Endodermal cell (in vitro differentiated cells): Measurements from ENCODE around the gene SERTAD4. TPM values are rescaled to one million over a fixed set of nuclear protein-coding genes. Genes with fewer than 3 reads are reported as not detected.

ENCODE experiments used
- DNase-seq: peaks from one replicate; pipeline ENCODE4 v3.0.0-alpha.2; 2017
- H3K27ac ChIP-seq: 2 replicates; pipeline ENCODE4 v1.5.1; 2013; ENCODE audit warnings: mild to moderate bottlenecking, low read depth, low read length, moderate library complexity
- H3K27me3 ChIP-seq: 2 replicates; pipeline ENCODE4 v1.6.1; 2013; ENCODE audit warnings: mild to moderate bottlenecking, low read length, moderate library complexity; ENCODE audit not compliant: insufficient read depth, control insufficient read depth, poor library complexity, severe bottlenecking
- H3K36me3 ChIP-seq: 2 replicates; pipeline ENCODE4 v1.7.0; 2013; ENCODE audit warnings: mild to moderate bottlenecking, low read length, moderate library complexity; ENCODE audit not compliant: control insufficient read depth, insufficient read depth
- H3K4me1 ChIP-seq: one replicate; pipeline ENCODE4 v1.7.0; 2013; ENCODE audit warnings: low read length; ENCODE audit not compliant: control insufficient read depth, insufficient read depth
- H3K4me3 ChIP-seq: 2 replicates; pipeline ENCODE4 v1.5.1; 2013; ENCODE audit warnings: mild to moderate bottlenecking, low read length, moderate library complexity
- H3K9ac ChIP-seq: 2 replicates; pipeline ENCODE4 v1.6.1; 2013; ENCODE audit warnings: mild to moderate bottlenecking, low read length, moderate library complexity; ENCODE audit not compliant: poor library complexity, severe bottlenecking; ENCODE audit errors: extremely low read depth
- H3K9me3 ChIP-seq: 2 replicates; pipeline ENCODE4 v1.6.1; 2013; ENCODE audit warnings: mild to moderate bottlenecking, low read length, moderate library complexity; ENCODE audit not compliant: control insufficient read depth
- H3K27ac Mint-ChIP-seq: 2 replicates; pipeline ENCODE4 v1.8.0; 2020; ENCODE audit warnings: mixed read lengths
- H3K27me3 Mint-ChIP-seq: 2 replicates; pipeline ENCODE4 v1.8.0; 2021; ENCODE audit warnings: mild to moderate bottlenecking, mixed read lengths; ENCODE audit not compliant: insufficient read depth
- H3K36me3 Mint-ChIP-seq: 2 replicates; pipeline ENCODE4 v1.8.0; 2020; ENCODE audit warnings: low read depth, mixed read lengths
- H3K4me1 Mint-ChIP-seq: 2 replicates; pipeline ENCODE4 v1.8.0; 2020; ENCODE audit warnings: mixed read lengths
- H3K4me3 Mint-ChIP-seq: 2 replicates; pipeline ENCODE4 v1.8.0; 2020; ENCODE audit warnings: mild to moderate bottlenecking, moderate library complexity, mixed read lengths
- H3K9me3 Mint-ChIP-seq: 2 replicates; pipeline ENCODE4 v1.8.0; 2020; ENCODE audit warnings: mild to moderate bottlenecking, mixed read lengths
- CTCF ChIP-seq: fragments of 200-600 bp; sonication (generic); conservative IDR thresholded peaks from 2 replicates; pipeline ENCODE4 v1.5.0; 2021; ENCODE audit warnings: antibody characterized with exemption, mild to moderate bottlenecking
- WGBS, 2 experiments: methylation state at CpG; one replicate each; pipeline versions ENCODE4 v1.1.5 to v1.1.7; 2013; ENCODE audit warnings: missing lambda C conversion rate in 2 of 2, mixed read lengths in 1 of 2; ENCODE audit not compliant: insufficient coverage in 1 of 2, insufficient read length in 1 of 2; 5-methylcytosine and 5-hydroxymethylcytosine counted together
- total RNA-seq, 2 donors: library from RNA; stranded (reverse); fragmentation: NEBNext Ultra II Directional in 1 of 2; extraction: Animal tissue kit (Norgen Biotek cat#: 25700) in 1 of 2; gene quantifications; 2 replicates in 1 of 2; 3 replicates in 1 of 2; pipeline ENCODE4 v1.2.1, GENCODE V29; 2021

Gene SERTAD4
- total RNA-seq, 2 donors from 2014 or later = 0.58 to 1.1 TPM

- DNase-seq = no peak
- Mint-ChIP-seq H3K27me3 (peaks cover 39% of the 10 kb centered on the region), H3K27ac (no peak overlapping the region), H3K9me3 (no peaks in the 10 kb centered on the region), H3K4me3 (no peak overlapping the region), H3K4me1 (peaks cover 4% of the 10 kb centered on the region), H3K36me3 (no peaks in the 10 kb centered on the region)
- 83 to 87% methylated on average over 5 of the region's 5 CpGs for WGBS, 2 experiments
- no peak for TF ChIP-seq CTCF
- no peak overlapping the region for H3K4me3 ChIP-seq
- H3K9ac ChIP-seq = no peak overlapping the region
- no peaks in the 10 kb centered on the region for H3K9me3 ChIP-seq
- H3K36me3 ChIP-seq = no peaks in the 10 kb centered on the region
- H3K27me3 ChIP-seq = peaks cover 35% of the 10 kb centered on the region
- peak overlapping the region; percentile 64 for H3K27ac ChIP-seq
- H3K4me1 ChIP-seq = no peaks in the 10 kb centered on the region
These were observed 4.9 kb downstream of the SERTAD4 start for GRCh38 chr1:210237479-210237878.

- Histone ChIP-seq H3K27ac (peak overlapping the region; percentile 64), H3K4me3 (no peak overlapping the region), H3K4me1 (no peaks in the 10 kb centered on the region), H3K27me3 (peaks cover 34% of the 10 kb centered on the region), H3K9ac (no peak overlapping the region), H3K9me3 (no peaks in the 10 kb centered on the region), H3K36me3 (no peaks in the 10 kb centered on the region)
- peaks cover 37% of the 10 kb centered on the region for H3K27me3 Mint-ChIP-seq
- no peaks in the 10 kb centered on the region for H3K9me3 Mint-ChIP-seq
- H3K36me3 Mint-ChIP-seq = no peaks in the 10 kb centered on the region
- TF ChIP-seq CTCF = no peak
- DNase-seq = no peak
- WGBS, 2 experiments = 81 to 89% methylated on average over 2 to 8 of the region's 8 CpGs
- H3K4me3 Mint-ChIP-seq = no peak overlapping the region
- H3K27ac Mint-ChIP-seq = no peak overlapping the region
- H3K4me1 Mint-ChIP-seq = peaks cover 4% of the 10 kb centered on the region
These were observed 5.4 kb downstream of the SERTAD4 start for GRCh38 chr1:210237981-210238380.

GRCh38 chr1:210239349-210240111, 6.9 kb downstream of the SERTAD4 start:
- H3K4me1 ChIP-seq = no peaks in the 10 kb centered on the region
- no peak overlapping the region for H3K27ac Mint-ChIP-seq
- peak; percentile 78 for TF ChIP-seq CTCF
- DNase-seq = peak; percentile 57
- H3K27ac ChIP-seq = no peak overlapping the region
- 73 to 85% methylated on average over 3 to 7 of the region's 7 CpGs for WGBS, 2 experiments
- H3K36me3 ChIP-seq = no peaks in the 10 kb centered on the region
- no peak overlapping the region for H3K4me3 Mint-ChIP-seq
- peaks cover 26% of the 10 kb centered on the region for H3K27me3 Mint-ChIP-seq
- H3K27me3 ChIP-seq = peaks cover 19% of the 10 kb centered on the region
- no peaks in the 10 kb centered on the region for H3K9me3 Mint-ChIP-seq
- H3K4me1 Mint-ChIP-seq = no peaks in the 10 kb centered on the region
- no peaks in the 10 kb centered on the region for H3K9me3 ChIP-seq
- H3K4me3 ChIP-seq = no peak overlapping the region
- H3K36me3 Mint-ChIP-seq = no peaks in the 10 kb centered on the region
- H3K9ac ChIP-seq = no peak overlapping the region
